GM12878 (cell line): ENCODE results near the gene ASH1L. TPM values are rescaled to one million over a fixed set of nuclear protein-coding genes. Genes with fewer than 3 reads are reported as not detected.

Experiments
- ATAC-seq: fragments of 200-7000 bp; cut with Tn5 transposase; 3 replicates; pipeline ENCODE4 v1.9.1; 2020; ENCODE audit warnings: mild to moderate bottlenecking, moderate library complexity
- BruUV-seq: library from RNA; stranded (reverse); fragments of 400-500 nt; replicated peaks from 2 replicates; lab custom pipeline; 2021; lab: Mats Ljungman, UMichigan
- CTCF ChIA-PET: fragments of 300-600 bp; sonication (Branson Sonifier 250); formaldehyde crosslinking; extraction: SDS; loops from one replicate; lab custom pipeline; 2021; ENCODE audit warnings: inconsistent platforms; lab: Yijun Ruan, JAX
- POLR2A ChIA-PET: fragments of 350-600 bp; formaldehyde crosslinking; extraction: SDS; loops from one replicate; lab custom pipeline; 2021; ENCODE audit warnings: inconsistent platforms; lab: Charles Lee
- RAD21 ChIA-PET: fragments of 300-600 bp; sonication (Branson Sonifier 250); formaldehyde crosslinking; loops from one replicate; lab custom pipeline; 2023; ENCODE audit warnings: antibody characterized with exemption; ENCODE audit not compliant: unreplicated experiment; lab: Charles Lee
- SMC1A ChIA-PET: fragments of 300-600 bp; sonication (Branson Sonifier 250); formaldehyde crosslinking; loops from one replicate; lab custom pipeline; 2023; ENCODE audit not compliant: unreplicated experiment, uncharacterized antibody; lab: Charles Lee
- DNase-seq: peaks from one replicate; pipeline ENCODE4 v3.0.0-alpha.2; 2011; ENCODE audit warnings: low read depth, low spot score
- FAIRE-seq: peaks from 3 replicates; lab custom pipeline; 2011; peaks lifted over from hg19 to GRCh38; lab: Jason Lieb, UNC
- H2AFZ ChIP-seq: 2 replicates; pipeline ENCODE4 v1.6.0; 2011; ENCODE audit warnings: low read depth, low read length, control low read depth; ENCODE audit not compliant: control insufficient read depth
- H3K27ac ChIP-seq: 2 replicates; pipeline ENCODE4 v1.5.1; 2011; ENCODE audit warnings: control low read depth; ENCODE audit not compliant: control insufficient read depth, insufficient read depth
- H3K27me3 ChIP-seq, 2 experiments: replicated peaks in 1 of 2; 2 replicates each; pipeline versions ENCODE4 v1.6.0 to v1.6.1; 2011; ENCODE audit warnings: low read length in 1 of 2; ENCODE audit not compliant: control insufficient read depth in 2 of 2, insufficient read depth in 2 of 2
- H3K36me3 ChIP-seq, 2 experiments: 2 replicates each; pipeline ENCODE4 v1.5.1; 2011; ENCODE audit warnings: low read length in 1 of 2; ENCODE audit not compliant: control insufficient read depth in 2 of 2, insufficient read depth in 2 of 2
- H3K4me1 ChIP-seq: 2 replicates; pipeline ENCODE4 v1.6.1; 2011; ENCODE audit warnings: mild to moderate bottlenecking, low read length, moderate library complexity, mixed read lengths; ENCODE audit not compliant: control insufficient read depth, insufficient read depth
- H3K4me2 ChIP-seq: 2 replicates; pipeline ENCODE4 v1.6.0; 2011; ENCODE audit warnings: control low read depth; ENCODE audit not compliant: control insufficient read depth, insufficient read depth
- H3K4me3 ChIP-seq: fragments of 200-600 bp; sonication (generic); 2 replicates; pipeline ENCODE4 v1.5.1; 2016
- H3K79me2 ChIP-seq: 2 replicates; pipeline ENCODE4 v1.6.0; 2011; ENCODE audit warnings: low read length; ENCODE audit not compliant: control insufficient read depth, insufficient read depth
- H3K9ac ChIP-seq: 2 replicates; pipeline ENCODE4 v1.8.0; 2011; ENCODE audit warnings: low read length, control low read depth, mixed read lengths; ENCODE audit not compliant: control insufficient read depth, insufficient read depth
- H3K9me3 ChIP-seq: replicated peaks from 3 replicates; pipeline ENCODE4 v1.5.1; 2011; ENCODE audit warnings: mild to moderate bottlenecking, low read length; ENCODE audit not compliant: control insufficient read depth, insufficient read depth
- H4K20me1 ChIP-seq: 2 replicates; pipeline ENCODE4 v1.6.0; 2011; ENCODE audit not compliant: control insufficient read depth, insufficient read depth
- BACH1 ChIP-seq: fragments of 450-650 bp; IDR thresholded peaks from 2 replicates; pipeline ENCODE4 v1.6.1; 2017; ENCODE audit warnings: mild to moderate bottlenecking, borderline replicate concordance
- BHLHE40 ChIP-seq, 2 experiments: fragments of 450-650 bp in 1 of 2; IDR thresholded peaks; 2 replicates each; pipeline ENCODE4 v1.6.1; 2011 to 2017; ENCODE audit warnings: low read depth in 2 of 2, borderline replicate concordance in 1 of 2, improper control_type of control experiment in 1 of 2, low read length in 1 of 2, mild to moderate bottlenecking in 1 of 2
- CBX3 ChIP-seq: fragments of 200-600 bp; sonication (generic); IDR thresholded peaks from 2 replicates; pipeline ENCODE4 v1.6.1; 2016; ENCODE audit warnings: low read depth, borderline replicate concordance
- CREM ChIP-seq: IDR thresholded peaks from 2 replicates; pipeline ENCODE4 v1.6.1; 2014; ENCODE audit warnings: antibody characterized with exemption, low read depth
- IRF3 ChIP-seq: fragments of 450-650 bp; IDR thresholded peaks from 2 replicates; pipeline ENCODE4 v1.6.1; 2014; ENCODE audit warnings: mild to moderate bottlenecking
- KAT2A ChIP-seq: conservative IDR thresholded peaks from 2 replicates; pipeline ENCODE4 v1.6.1; 2011; ENCODE audit warnings: low read depth, low read length; ENCODE audit not compliant: control insufficient read depth
- MXI1 ChIP-seq: fragments of 150-350 bp; IDR thresholded peaks from 2 replicates; pipeline ENCODE4 v1.6.1; 2011; ENCODE audit warnings: low read depth, mild to moderate bottlenecking, inconsistent platforms, low read length, improper control_type of control experiment
- RFX5 ChIP-seq: IDR thresholded peaks from 2 replicates; pipeline ENCODE4 v1.6.1; 2011; ENCODE audit warnings: low read depth, low read length, improper control_type of control experiment
- SMARCA5 ChIP-seq: fragments of 450-650 bp; IDR thresholded peaks from 2 replicates; pipeline ENCODE4 v1.6.1; 2017; ENCODE audit warnings: mild to moderate bottlenecking
- SMC3 ChIP-seq: IDR thresholded peaks from 2 replicates; pipeline ENCODE4 v1.6.1; 2011; ENCODE audit warnings: low read length, improper control_type of control experiment, borderline replicate concordance
- TAF1 ChIP-seq: IDR thresholded peaks from 2 replicates; pipeline ENCODE4 v1.6.1; 2011; ENCODE audit warnings: mild to moderate bottlenecking, low read depth, low read length, borderline replicate concordance
- YY1 ChIP-seq: IDR thresholded peaks from 2 replicates; pipeline ENCODE4 v1.6.1; 2011; ENCODE audit warnings: low read depth, mild to moderate bottlenecking, low read length
- WGBS: methylation state at CpG from one replicate; pipeline ENCODE4 v1.1.6; 2016; ENCODE audit warnings: low lambda C conversion rate; ENCODE audit not compliant: insufficient replicate concordance, insufficient coverage; ENCODE audit errors: missing lambda C conversion rate; 5-methylcytosine and 5-hydroxymethylcytosine counted together
- in situ Hi-C: fragments of 300-500 bp; cut with MboI; formaldehyde crosslinking; loops from 9 replicates; pipeline ENCODE4 v1.14.3; 2018; ENCODE audit warnings: mixed read lengths
- intact Hi-C: fragments of 100-400 bp; cut with micrococcal nuclease; formaldehyde crosslinking; loops from one replicate; pipeline ENCODE4 v1.14.2; 2022; ENCODE audit not compliant: unreplicated experiment
- polyA plus RNA-seq, 11 experiments: library from polyadenylated mRNA; depleted of rRNA in 4 of 11; unstranded in 6 of 11; stranded (reverse) in 5 of 11; fragments of >200 nt; fragmentation: Nextera tagmentation in 4 of 11; fragmentation: Illumina TruSeq in 1 of 11; extraction: Ambion mirVana in 4 of 11; extraction: Trizol in 1 of 11; gene quantifications; 1 replicate in 1 of 11; 2 replicates in 10 of 11; pipeline versions ENCODE4 v1.2.1 to v1.2.3, GENCODE V29; 2011 to 2016; ENCODE audit warnings: inconsistent platforms in 2 of 11, missing spikeins in 2 of 11, low read depth in 1 of 11
- total RNA-seq, 4 experiments: library from RNA; depleted of rRNA in 3 of 4; stranded (reverse); fragments of >200 nt in 3 of 4; fragmentation: Illumina TruSeq in 1 of 4; extraction: Trizol in 1 of 4; gene quantifications; 2 replicates each; pipeline versions ENCODE4 v1.2.1 to v1.2.3, GENCODE V29; 2013 to 2021
- TF ChIP-seq, protein P1 (sequence below): fragments of 450-650 bp; IDR thresholded peaks from 2 replicates; pipeline ENCODE4 v1.6.1; 2017; ENCODE audit warnings: mild to moderate bottlenecking, moderate library complexity

The ASH1L gene
- total and polyA plus RNA-seq, 10 of the 15 experiments (the other 5 are each of a cell fraction or from before 2014, with no cell fraction given): 1.7 to 23.9 (median 16.6) TPM

- DNase-seq (no peak), ATAC-seq (no peak), FAIRE-seq (no peak)
- ChIA-PET SMC1A (no interaction called here), POLR2A (no interaction called here), RAD21 (no interaction called here), CTCF (no interaction called here)
- H3K9ac ChIP-seq: no peak overlapping the region
- H3K4me2 ChIP-seq: no peak overlapping the region
- peaks cover 3% of the 10 kb centered on the region; the same call in 1 of the 2 replicates for H3K4me1 ChIP-seq
- TF ChIP-seq RFX5: no peak
- TF ChIP-seq BACH1: no peak
- no peak for TF ChIP-seq CREM
- no peak for TF ChIP-seq KAT2A
- TF ChIP-seq YY1: no peak
- TF ChIP-seq SMARCA5: no peak
- TF ChIP-seq MXI1: no peak
- TF ChIP-seq CBX3: no peak
- no peak for TF ChIP-seq IRF3
- TF ChIP-seq, protein P1, sequence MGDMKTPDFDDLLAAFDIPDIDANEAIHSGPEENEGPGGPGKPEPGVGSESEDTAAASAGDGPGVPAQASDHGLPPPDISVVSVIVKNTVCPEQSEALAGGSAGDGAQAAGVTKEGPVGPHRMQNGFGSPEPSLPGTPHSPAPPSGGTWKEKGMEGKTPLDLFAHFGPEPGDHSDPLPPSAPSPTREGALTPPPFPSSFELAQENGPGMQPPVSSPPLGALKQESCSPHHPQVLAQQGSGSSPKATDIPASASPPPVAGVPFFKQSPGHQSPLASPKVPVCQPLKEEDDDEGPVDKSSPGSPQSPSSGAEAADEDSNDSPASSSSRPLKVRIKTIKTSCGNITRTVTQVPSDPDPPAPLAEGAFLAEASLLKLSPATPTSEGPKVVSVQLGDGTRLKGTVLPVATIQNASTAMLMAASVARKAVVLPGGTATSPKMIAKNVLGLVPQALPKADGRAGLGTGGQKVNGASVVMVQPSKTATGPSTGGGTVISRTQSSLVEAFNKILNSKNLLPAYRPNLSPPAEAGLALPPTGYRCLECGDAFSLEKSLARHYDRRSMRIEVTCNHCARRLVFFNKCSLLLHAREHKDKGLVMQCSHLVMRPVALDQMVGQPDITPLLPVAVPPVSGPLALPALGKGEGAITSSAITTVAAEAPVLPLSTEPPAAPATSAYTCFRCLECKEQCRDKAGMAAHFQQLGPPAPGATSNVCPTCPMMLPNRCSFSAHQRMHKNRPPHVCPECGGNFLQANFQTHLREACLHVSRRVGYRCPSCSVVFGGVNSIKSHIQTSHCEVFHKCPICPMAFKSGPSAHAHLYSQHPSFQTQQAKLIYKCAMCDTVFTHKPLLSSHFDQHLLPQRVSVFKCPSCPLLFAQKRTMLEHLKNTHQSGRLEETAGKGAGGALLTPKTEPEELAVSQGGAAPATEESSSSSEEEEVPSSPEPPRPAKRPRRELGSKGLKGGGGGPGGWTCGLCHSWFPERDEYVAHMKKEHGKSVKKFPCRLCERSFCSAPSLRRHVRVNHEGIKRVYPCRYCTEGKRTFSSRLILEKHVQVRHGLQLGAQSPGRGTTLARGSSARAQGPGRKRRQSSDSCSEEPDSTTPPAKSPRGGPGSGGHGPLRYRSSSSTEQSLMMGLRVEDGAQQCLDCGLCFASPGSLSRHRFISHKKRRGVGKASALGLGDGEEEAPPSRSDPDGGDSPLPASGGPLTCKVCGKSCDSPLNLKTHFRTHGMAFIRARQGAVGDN: no peak
- no peak for TF ChIP-seq TAF1
- no peak for TF ChIP-seq SMC3
- TF ChIP-seq BHLHE40 (IDR thresholded peaks at IDR 0.05; ENCODE audit: borderline replicate concordance in 1 of 2, low read depth in 2 of 2, low read length in 1 of 2): no peak
- no peak overlapping the region for H3K27ac ChIP-seq
- in situ Hi-C loops: no loop called here
- no peaks in the 10 kb centered on the region for H3K9me3 ChIP-seq
- no peaks in the 10 kb centered on the region for H3K79me2 ChIP-seq
- H3K36me3 ChIP-seq: no peaks in the 10 kb centered on the region
- no peak overlapping the region for H3K4me3 ChIP-seq
- intact Hi-C loops: no loop called here
- H4K20me1 ChIP-seq: no peaks in the 10 kb centered on the region
- no peak overlapping the region for H2AFZ ChIP-seq
- no peaks in the 10 kb centered on the region; a peak in 1 of 4 replicates for H3K27me3 ChIP-seq
- BruUV-seq: no TSS peak
- WGBS: 58% methylated on average over 43 of the region's 46 CpGs
Observed at GRCh38 chr1:155294520-155295182, 268.0 kb downstream of the ASH1L start.
